Right lobe of liver (tissue), 6 donors: ENCODE measurements around the gene PNMA8B. TPM values are rescaled to one million over a fixed set of nuclear protein-coding genes. Genes with fewer than 3 reads are reported as not detected.
A peak's percentile ranks its signal among the peaks of the same experiment; 100 is the strongest.

Source experiments
- ATAC-seq, 4 donors: fragments of 200-7000 bp; cut with Tn5 transposase; one replicate each; pipeline ENCODE4 v1.9.1; 2020; ENCODE audit warnings: mild to moderate bottlenecking in 4 of 4, moderate library complexity in 4 of 4
- DNase-seq, 3 donors: peaks; one replicate each; pipeline ENCODE4 v3.0.0-alpha.2; 2020
- H3K27ac ChIP-seq, 3 donors: fragments of 200-600 bp; one replicate each; pipeline ENCODE4 v1.8.0; 2022
- H3K27me3 ChIP-seq, 2 donors: fragments of 200-600 bp; one replicate each; pipeline ENCODE4 v1.8.0; 2022
- H3K36me3 ChIP-seq, 4 donors: fragments of 200-600 bp; sonication (generic) in 1 of 4; one replicate each; pipeline versions ENCODE4 v1.5.1 to v1.8.0; 2017 to 2022; ENCODE audit warnings: control low read depth in 1 of 4
- H3K4me1 ChIP-seq, 4 donors: fragments of 200-600 bp; sonication (generic) in 1 of 4; one replicate each; pipeline versions ENCODE4 v1.5.1 to v1.8.0; 2017 to 2022; ENCODE audit warnings: control low read depth in 1 of 4
- H3K4me3 ChIP-seq, 3 donors: fragments of 200-600 bp; one replicate each; pipeline ENCODE4 v1.8.0; 2022
- H3K9me3 ChIP-seq, 4 donors: fragments of 200-600 bp; sonication (generic) in 1 of 4; one replicate each; pipeline versions ENCODE4 v1.5.1 to v1.8.0; 2017 to 2022; ENCODE audit warnings: control low read depth in 1 of 4
- POLR2A ChIP-seq: fragments of 450-650 bp; IDR thresholded peaks from one replicate; pipeline ENCODE4 v1.6.1; 2017; ENCODE audit warnings: antibody characterized with exemption, mild to moderate bottlenecking
- WGBS: methylation state at CpG from one replicate; pipeline ENCODE4 v1.1.6; 2018; ENCODE audit warnings: low coverage, low lambda C conversion rate; ENCODE audit not compliant: insufficient coverage; ENCODE audit errors: missing lambda C conversion rate; 5-methylcytosine and 5-hydroxymethylcytosine counted together
- intact Hi-C, 2 donors: fragments of 100-400 bp; cut with DNase I; formaldehyde crosslinking; loops; one replicate each; pipeline versions ENCODE4 v1.11.2 to v1.14.1; 2022
- total RNA-seq, 6 experiments: library from RNA; depleted of rRNA in 2 of 6; stranded (reverse); fragments of >200 nt in 2 of 6; fragmentation: NEBNext Ultra II Directional in 3 of 6; extraction: Animal tissue kit (Norgen Biotek cat#: 25700) in 3 of 6; gene quantifications; one replicate each; pipeline versions ENCODE4 v1.1.0 to v1.2.4, GENCODE V29; 2016 to 2023
- TF ChIP-seq, protein P1 (sequence below), 4 donors: fragments of 200-600 bp in 3 of 4; fragments of 450-650 bp in 1 of 4; IDR thresholded peaks; one replicate each; pipeline versions ENCODE4 v1.5.1 to v1.8.0; 2016 to 2022; ENCODE audit warnings: antibody characterized with exemption in 4 of 4, mild to moderate bottlenecking in 2 of 4
- donor health status: DM: no; HTN: yes; CAD: no.
- donor health status: DM: no; HTN: no; CAD: no.
- donor health status: DM: no; HTN: no; CAD: no.
- donor health status: DM: no; HTN: yes; CAD: no.
- donor health status: DM: no; HTN: yes; CAD: no.

The PNMA8B gene
- total RNA-seq, 6 experiments from 2014 or later = 0.20 to 0.55 (median 0.33) TPM

DNA sequence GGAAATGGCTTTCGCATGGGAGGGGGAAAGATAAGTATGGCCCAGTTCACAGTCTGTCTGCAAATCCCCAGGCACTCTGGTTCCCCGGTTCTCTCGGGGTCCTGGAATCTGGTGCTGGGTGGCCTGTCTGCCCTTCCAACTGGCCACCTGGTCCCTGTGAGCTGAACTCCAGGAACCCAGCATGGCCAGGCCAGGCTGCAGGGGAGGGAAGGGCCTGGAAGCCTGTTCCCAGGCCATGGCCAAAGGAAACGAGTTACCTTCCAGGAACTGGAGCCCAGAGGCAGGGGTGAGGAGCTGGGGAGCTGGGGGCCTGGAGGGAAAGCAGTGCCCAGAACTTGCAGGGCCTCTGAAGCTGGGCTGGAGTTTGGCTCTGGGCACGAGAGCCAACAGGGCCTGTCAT, 47.8 kb downstream of the PNMA8B start:
- Histone ChIP-seq H3K4me1 (no peaks in the 10 kb centered on the region), H3K27ac (no peak overlapping the region), H3K27me3 (no peaks in the 10 kb centered on the region), H3K4me3 (no peak overlapping the region), H3K36me3 (no peaks in the 10 kb centered on the region), H3K9me3 (no peaks in the 10 kb centered on the region)
- WGBS = 43% methylated on average over 1 of the region's 5 CpGs
- ATAC-seq = peak in 1 of 4 donors; percentile 16
- intact Hi-C loops = no loop called here
- TF ChIP-seq, protein P1, sequence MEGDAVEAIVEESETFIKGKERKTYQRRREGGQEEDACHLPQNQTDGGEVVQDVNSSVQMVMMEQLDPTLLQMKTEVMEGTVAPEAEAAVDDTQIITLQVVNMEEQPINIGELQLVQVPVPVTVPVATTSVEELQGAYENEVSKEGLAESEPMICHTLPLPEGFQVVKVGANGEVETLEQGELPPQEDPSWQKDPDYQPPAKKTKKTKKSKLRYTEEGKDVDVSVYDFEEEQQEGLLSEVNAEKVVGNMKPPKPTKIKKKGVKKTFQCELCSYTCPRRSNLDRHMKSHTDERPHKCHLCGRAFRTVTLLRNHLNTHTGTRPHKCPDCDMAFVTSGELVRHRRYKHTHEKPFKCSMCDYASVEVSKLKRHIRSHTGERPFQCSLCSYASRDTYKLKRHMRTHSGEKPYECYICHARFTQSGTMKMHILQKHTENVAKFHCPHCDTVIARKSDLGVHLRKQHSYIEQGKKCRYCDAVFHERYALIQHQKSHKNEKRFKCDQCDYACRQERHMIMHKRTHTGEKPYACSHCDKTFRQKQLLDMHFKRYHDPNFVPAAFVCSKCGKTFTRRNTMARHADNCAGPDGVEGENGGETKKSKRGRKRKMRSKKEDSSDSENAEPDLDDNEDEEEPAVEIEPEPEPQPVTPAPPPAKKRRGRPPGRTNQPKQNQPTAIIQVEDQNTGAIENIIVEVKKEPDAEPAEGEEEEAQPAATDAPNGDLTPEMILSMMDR (IDR thresholded peaks at IDR 0.05) = no peak
- no peak for TF ChIP-seq POLR2A
- no peak for DNase-seq

DNA sequence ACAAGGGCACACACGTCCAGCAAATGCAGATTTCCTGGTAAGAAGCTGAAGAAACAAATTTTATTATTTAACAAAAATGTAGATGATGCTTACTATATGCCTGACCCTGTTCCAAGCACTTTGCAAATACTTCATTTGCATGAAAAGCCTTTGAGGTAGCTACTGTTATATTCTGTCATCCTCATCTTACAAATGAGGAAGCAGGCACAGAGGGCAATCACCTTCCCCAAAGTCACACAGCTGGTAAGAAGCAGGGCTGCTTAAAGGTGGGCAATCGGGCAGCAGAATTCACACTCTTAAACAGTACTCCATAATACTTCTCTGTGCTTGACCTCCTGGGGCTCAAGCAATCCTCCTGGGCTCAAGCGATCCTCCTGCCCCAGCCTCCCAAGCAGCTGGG, 48.7 kb downstream of the PNMA8B start:
- Histone ChIP-seq H3K4me1 (no peaks in the 10 kb centered on the region), H3K9me3 (no peaks in the 10 kb centered on the region), H3K4me3 (no peak overlapping the region), H3K27ac (no peak overlapping the region), H3K27me3 (no peaks in the 10 kb centered on the region), H3K36me3 (no peaks in the 10 kb centered on the region)
- DNase-seq = no peak
- 22% methylated on average over 3 of the region's 3 CpGs for WGBS
- no peak for TF ChIP-seq POLR2A
- TF ChIP-seq, protein P1 (IDR thresholded peaks at IDR 0.05) = no peak
- ATAC-seq = no peak
- intact Hi-C loops = no loop called here

DNA sequence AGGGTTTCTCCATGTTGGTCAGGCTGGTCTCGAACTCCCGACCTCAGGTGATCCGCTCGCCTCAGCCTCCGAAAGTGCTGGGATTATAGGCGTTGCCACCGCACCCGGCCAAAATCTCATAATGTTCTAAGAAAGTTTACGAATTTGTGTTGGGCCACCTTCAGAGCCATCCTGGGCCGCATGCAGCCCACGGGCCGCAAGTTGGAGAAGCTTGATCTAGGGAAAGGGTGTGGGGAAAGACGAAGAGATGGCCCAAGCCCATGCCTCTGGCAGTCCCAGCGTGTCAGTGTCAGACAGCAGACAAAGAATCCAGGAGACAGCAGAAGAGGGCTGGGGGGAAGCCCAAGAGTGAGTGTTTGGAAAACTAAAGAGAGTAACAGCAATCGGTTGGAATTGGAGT, 49.6 kb downstream of the PNMA8B start:
- H3K4me1 ChIP-seq = no peaks in the 10 kb centered on the region
- H3K27me3 ChIP-seq = no peaks in the 10 kb centered on the region
- no peaks in the 10 kb centered on the region for H3K36me3 ChIP-seq
- intact Hi-C loops = no loop called here
- no peak overlapping the region for H3K27ac ChIP-seq
- WGBS = 65% methylated on average over 9 of the region's 15 CpGs
- H3K9me3 ChIP-seq = no peaks in the 10 kb centered on the region
- no peak overlapping the region for H3K4me3 ChIP-seq
- DNase-seq (no peak), ATAC-seq (no peak)
- TF ChIP-seq POLR2A = no peak
- TF ChIP-seq, protein P1 (IDR thresholded peaks at IDR 0.05) = no peak

DNA sequence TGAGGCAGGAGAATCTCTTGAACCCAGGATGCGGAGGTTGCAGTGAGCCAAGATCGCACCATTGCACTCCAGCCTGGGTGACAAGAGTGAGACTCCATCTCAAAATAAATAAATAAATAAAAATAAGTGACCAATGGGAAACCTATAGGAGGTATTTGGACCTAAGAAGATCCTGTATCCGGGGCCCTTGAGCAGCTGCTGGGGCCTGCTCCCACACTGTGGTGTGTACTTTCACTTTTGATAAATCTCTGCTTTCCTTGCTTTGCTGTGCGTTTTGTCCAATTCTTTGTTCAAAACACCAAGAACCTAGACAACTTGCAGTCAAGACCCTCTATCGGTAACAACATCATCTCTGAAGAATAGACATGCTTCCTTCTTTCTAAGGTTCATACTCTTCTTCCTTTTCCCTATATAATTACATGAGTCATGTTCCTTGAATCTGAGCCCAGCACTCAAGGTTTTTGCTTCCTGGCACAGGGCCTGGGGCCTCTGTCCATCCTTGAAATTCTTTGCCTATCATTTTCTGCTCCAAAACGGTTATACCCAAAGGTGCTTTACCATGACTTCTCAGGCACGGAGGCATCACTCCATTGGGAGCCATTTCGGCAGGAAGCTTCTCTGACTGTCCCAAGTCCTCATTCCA, 52.7 kb downstream of the PNMA8B start:
- Histone ChIP-seq H3K27ac (no peak overlapping the region), H3K36me3 (no peaks in the 10 kb centered on the region), H3K4me3 (no peak overlapping the region), H3K9me3 (no peaks in the 10 kb centered on the region), H3K4me1 (no peaks in the 10 kb centered on the region), H3K27me3 (no peaks in the 10 kb centered on the region)
- intact Hi-C loops = no loop called here
- TF ChIP-seq, protein P1 (IDR thresholded peaks at IDR 0.05) = no peak
- TF ChIP-seq POLR2A = no peak
- WGBS = 61% methylated on average over 8 of the region's 8 CpGs
- no peak for DNase-seq
- peak in 1 of 4 donors; percentile 30 for ATAC-seq
